GM23248 (cell line): Measurements from ENCODE around the gene E2F3. TPM values are rescaled to one million over a fixed set of nuclear protein-coding genes. Genes with fewer than 3 reads are reported as not detected.

Experiments used
- DNase-seq: peaks from one replicate; pipeline ENCODE4 v3.0.0-alpha.2; 2015
- H2AFZ ChIP-seq: fragments of 200-600 bp; sonication (generic); 2 replicates; pipeline ENCODE4 v1.6.1; 2016; ENCODE audit warnings: antibody characterized with exemption
- H3F3A ChIP-seq: fragments of 200-600 bp; sonication (generic); 2 replicates; pipeline ENCODE4 v1.6.1; 2016; ENCODE audit warnings: mild to moderate bottlenecking, antibody characterized with exemption, mixed run types; ENCODE audit not compliant: insufficient read depth
- H3K27ac ChIP-seq: fragments of 200-600 bp; sonication (generic); 2 replicates; pipeline ENCODE4 v1.5.1; 2016; ENCODE audit warnings: mild to moderate bottlenecking
- H3K27me3 ChIP-seq: fragments of 200-600 bp; sonication (generic); replicated peaks from 2 replicates; pipeline ENCODE4 v1.6.1; 2016; ENCODE audit warnings: mild to moderate bottlenecking; ENCODE audit not compliant: insufficient read depth
- H3K36me3 ChIP-seq: fragments of 200-600 bp; sonication (generic); 2 replicates; pipeline ENCODE4 v1.6.1; 2016; ENCODE audit warnings: low read depth, mild to moderate bottlenecking
- H3K4me1 ChIP-seq: fragments of 200-600 bp; sonication (generic); 2 replicates; pipeline ENCODE4 v1.6.1; 2016; ENCODE audit warnings: mild to moderate bottlenecking; ENCODE audit not compliant: insufficient read depth
- H3K4me2 ChIP-seq: fragments of 200-600 bp; sonication (generic); one replicate; pipeline ENCODE4 v1.6.1; 2016; ENCODE audit warnings: mild to moderate bottlenecking; ENCODE audit not compliant: unreplicated experiment
- H3K4me3 ChIP-seq: fragments of 200-600 bp; sonication (generic); 2 replicates; pipeline ENCODE4 v1.5.1; 2016; ENCODE audit warnings: mild to moderate bottlenecking
- H3K79me2 ChIP-seq: fragments of 200-600 bp; sonication (generic); 2 replicates; pipeline ENCODE4 v1.6.1; 2016; ENCODE audit warnings: mild to moderate bottlenecking; ENCODE audit not compliant: insufficient read depth
- H3K9ac ChIP-seq: fragments of 200-600 bp; sonication (generic); 2 replicates; pipeline ENCODE4 v1.6.1; 2016; ENCODE audit warnings: mild to moderate bottlenecking
- H3K9me2 ChIP-seq: fragments of 200-600 bp; sonication (generic); 2 replicates; pipeline ENCODE4 v1.6.1; 2016; ENCODE audit warnings: mixed run types, mild to moderate bottlenecking, moderate library complexity; ENCODE audit not compliant: insufficient read depth
- H3K9me3 ChIP-seq: fragments of 200-600 bp; sonication (generic); one replicate; pipeline ENCODE4 v1.6.1; 2017; ENCODE audit warnings: low read depth
- H4K20me1 ChIP-seq: fragments of 200-600 bp; sonication (generic); 2 replicates; pipeline ENCODE4 v1.6.0; 2016; ENCODE audit not compliant: insufficient read depth
- EZH2 ChIP-seq: fragments of 200-600 bp; sonication (generic); IDR thresholded peaks from 2 replicates; pipeline ENCODE4 v1.6.1; 2018; ENCODE audit warnings: antibody characterized with exemption, mild to moderate bottlenecking; ENCODE audit not compliant: insufficient read depth, poor library complexity, severe bottlenecking
- EZH2phosphoT487 ChIP-seq: fragments of 200-600 bp; sonication (generic); IDR thresholded peaks from 2 replicates; pipeline ENCODE4 v1.6.1; 2018; ENCODE audit warnings: antibody characterized with exemption, moderate library complexity, mild to moderate bottlenecking, low read depth; ENCODE audit not compliant: insufficient read depth
- WGBS, 2 experiments: methylation state at CpG; one replicate each; pipeline ENCODE4 v1.1.6; 2015 to 2017; ENCODE audit warnings: low lambda C conversion rate in 2 of 2, low coverage in 1 of 2; ENCODE audit errors: missing lambda C conversion rate in 2 of 2; 5-methylcytosine and 5-hydroxymethylcytosine counted together
- in situ Hi-C: fragments of 300-500 bp; cut with MboI; formaldehyde crosslinking; loops from 2 replicates; pipeline ENCODE4 v1.15.0; 2020
- polyA plus RNA-seq: library from polyadenylated mRNA; unstranded; fragments of >200 nt; fragmentation: Nextera tagmentation; extraction: Ambion mirVana; gene quantifications from 2 replicates; pipeline ENCODE4 v1.2.1, GENCODE V29; 2016
- total RNA-seq: library from RNA; depleted of rRNA; stranded (reverse); fragments of >200 nt; shearing (Covaris generic); gene quantifications from 2 replicates; pipeline ENCODE4 v1.2.3, GENCODE V29; 2014

The E2F3 gene
- total and polyA plus RNA-seq, 2 experiments from 2014 or later = 4.1 to 7.0 TPM

GRCh38 chr6:20375436-20375835 is 26.2 kb upstream of the E2F3 start:
- Histone ChIP-seq H3K27me3 (peaks cover 12% of the 10 kb centered on the region), H3K27ac (no peak overlapping the region), H3K79me2 (no peaks in the 10 kb centered on the region), H3K9me2 (no peaks in the 10 kb centered on the region), H3F3A (peaks cover 11% of the 10 kb centered on the region), H3K4me2 (no peak overlapping the region), H3K4me1 (peaks cover 28% of the 10 kb centered on the region), H4K20me1 (no peaks in the 10 kb centered on the region), H2AFZ (no peak overlapping the region), H3K9me3 (no peaks in the 10 kb centered on the region), H3K36me3 (no peaks in the 10 kb centered on the region), H3K9ac (no peak overlapping the region), H3K4me3 (no peak overlapping the region)
- no peak for DNase-seq
- in situ Hi-C loops = no loop called here
- TF ChIP-seq EZH2phosphoT487 (no peak), EZH2 (no peak)
- 44 to 53% methylated on average over 3 of the region's 3 CpGs for WGBS, 2 experiments

- H3K9me2 ChIP-seq = no peaks in the 10 kb centered on the region
- no peak overlapping the region for H3K9ac ChIP-seq
- no peaks in the 10 kb centered on the region for H3K36me3 ChIP-seq
- no peaks in the 10 kb centered on the region for H3K9me3 ChIP-seq
- H3K79me2 ChIP-seq = no peaks in the 10 kb centered on the region
- H3K27ac ChIP-seq = no peak overlapping the region
- H3K27me3 ChIP-seq = peaks cover 12% of the 10 kb centered on the region
- TF ChIP-seq EZH2 = no peak
- TF ChIP-seq EZH2phosphoT487 = no peak
- in situ Hi-C loops = no loop called here
- WGBS, 2 experiments = 32% methylated on average over 5 of the region's 5 CpGs
- H3K4me3 ChIP-seq = 0 out of 2 replicates have a peak overlapping the region, but pooled peaks have one; percentile 5
- no peaks in the 10 kb centered on the region for H4K20me1 ChIP-seq
- H2AFZ ChIP-seq = no peak overlapping the region
- H3K4me2 ChIP-seq = peak overlapping the region; percentile 60
- peak; percentile 55 for DNase-seq
- H3F3A ChIP-seq = peaks cover 11% of the 10 kb centered on the region
- peaks cover 28% of the 10 kb centered on the region for H3K4me1 ChIP-seq
These were observed 23.9 kb upstream of the E2F3 start for GRCh38 chr6:20377623-20378265.

GRCh38 chr6:20379231-20379630 is 22.4 kb upstream of the E2F3 start:
- peaks cover 12% of the 10 kb centered on the region for H3K27me3 ChIP-seq
- no peaks in the 10 kb centered on the region for H3K79me2 ChIP-seq
- no peak overlapping the region for H3K4me3 ChIP-seq
- H3K9me3 ChIP-seq = no peaks in the 10 kb centered on the region
- no peaks in the 10 kb centered on the region for H3K36me3 ChIP-seq
- no peak overlapping the region for H2AFZ ChIP-seq
- TF ChIP-seq EZH2 = no peak
- no peak for TF ChIP-seq EZH2phosphoT487
- H3F3A ChIP-seq = peaks cover 11% of the 10 kb centered on the region
- peak; percentile 2 for DNase-seq
- H3K9me2 ChIP-seq = no peaks in the 10 kb centered on the region
- H3K4me2 ChIP-seq = no peak overlapping the region
- H4K20me1 ChIP-seq = no peaks in the 10 kb centered on the region
- 88 to 91% methylated on average over 1 of the region's 1 CpG for WGBS, 2 experiments
- H3K4me1 ChIP-seq = peaks cover 28% of the 10 kb centered on the region
- H3K9ac ChIP-seq = no peak overlapping the region
- in situ Hi-C loops = no loop called here
- H3K27ac ChIP-seq = no peak overlapping the region

- H3K4me3 ChIP-seq = no peak overlapping the region
- WGBS, 2 experiments = 26 to 37% methylated on average over 1 of the region's 1 CpG
- H3K36me3 ChIP-seq = no peaks in the 10 kb centered on the region
- no peaks in the 10 kb centered on the region for H3F3A ChIP-seq
- no peak overlapping the region for H3K4me2 ChIP-seq
- H3K9ac ChIP-seq = no peak overlapping the region
- in situ Hi-C loops = no loop called here
- H2AFZ ChIP-seq = no peak overlapping the region
- no peaks in the 10 kb centered on the region for H3K79me2 ChIP-seq
- H3K9me3 ChIP-seq = no peaks in the 10 kb centered on the region
- TF ChIP-seq EZH2 (no peak), EZH2phosphoT487 (no peak)
- H3K9me2 ChIP-seq = no peaks in the 10 kb centered on the region
- H3K4me1 ChIP-seq = no peaks in the 10 kb centered on the region
- H3K27ac ChIP-seq = no peak overlapping the region
- DNase-seq = no peak
- H3K27me3 ChIP-seq = peaks cover 10% of the 10 kb centered on the region
- no peaks in the 10 kb centered on the region for H4K20me1 ChIP-seq
These were observed 15.5 kb upstream of the E2F3 start for GRCh38 chr6:20386218-20386617.
